GM19035 (cell line): ENCODE measurements around the gene FIZ1.

Experiments
- ATAC-seq: cut with Tn5 transposase; IDR thresholded peaks from one replicate; pipeline ENCODE4 v1.9.1; 2021; ENCODE audit not compliant: unreplicated experiment

The FIZ1 gene, protein sequence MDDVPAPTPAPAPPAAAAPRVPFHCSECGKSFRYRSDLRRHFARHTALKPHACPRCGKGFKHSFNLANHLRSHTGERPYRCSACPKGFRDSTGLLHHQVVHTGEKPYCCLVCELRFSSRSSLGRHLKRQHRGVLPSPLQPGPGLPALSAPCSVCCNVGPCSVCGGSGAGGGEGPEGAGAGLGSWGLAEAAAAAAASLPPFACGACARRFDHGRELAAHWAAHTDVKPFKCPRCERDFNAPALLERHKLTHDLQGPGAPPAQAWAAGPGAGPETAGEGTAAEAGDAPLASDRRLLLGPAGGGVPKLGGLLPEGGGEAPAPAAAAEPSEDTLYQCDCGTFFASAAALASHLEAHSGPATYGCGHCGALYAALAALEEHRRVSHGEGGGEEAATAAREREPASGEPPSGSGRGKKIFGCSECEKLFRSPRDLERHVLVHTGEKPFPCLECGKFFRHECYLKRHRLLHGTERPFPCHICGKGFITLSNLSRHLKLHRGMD

DNA sequence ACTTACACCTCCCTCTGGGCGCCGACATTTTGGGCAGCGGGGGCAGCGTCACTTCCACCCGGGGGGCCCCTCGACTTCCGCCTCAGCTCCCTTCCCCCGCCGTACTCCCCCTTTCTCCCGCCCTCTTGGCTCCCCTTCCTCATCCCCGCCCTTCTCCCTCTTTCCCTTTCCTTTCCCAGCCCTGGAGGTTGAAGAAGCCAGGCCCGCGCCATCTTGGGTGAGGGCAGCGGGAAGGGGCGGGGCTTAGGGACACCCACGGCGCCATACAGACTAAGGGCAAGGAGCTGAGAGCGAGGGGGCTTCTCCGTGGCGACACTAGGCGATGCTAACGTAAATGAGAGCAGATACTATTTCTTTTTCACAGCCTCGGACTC, at the start of gene FIZ1:
Gene FIZ1 (minus strand): TSS at position 50 of the 374 bp plus-strand sequence. CDS start 1,652 bp downstream, outside the sequence.
- ATAC-seq = peak; percentile 54

DNA sequence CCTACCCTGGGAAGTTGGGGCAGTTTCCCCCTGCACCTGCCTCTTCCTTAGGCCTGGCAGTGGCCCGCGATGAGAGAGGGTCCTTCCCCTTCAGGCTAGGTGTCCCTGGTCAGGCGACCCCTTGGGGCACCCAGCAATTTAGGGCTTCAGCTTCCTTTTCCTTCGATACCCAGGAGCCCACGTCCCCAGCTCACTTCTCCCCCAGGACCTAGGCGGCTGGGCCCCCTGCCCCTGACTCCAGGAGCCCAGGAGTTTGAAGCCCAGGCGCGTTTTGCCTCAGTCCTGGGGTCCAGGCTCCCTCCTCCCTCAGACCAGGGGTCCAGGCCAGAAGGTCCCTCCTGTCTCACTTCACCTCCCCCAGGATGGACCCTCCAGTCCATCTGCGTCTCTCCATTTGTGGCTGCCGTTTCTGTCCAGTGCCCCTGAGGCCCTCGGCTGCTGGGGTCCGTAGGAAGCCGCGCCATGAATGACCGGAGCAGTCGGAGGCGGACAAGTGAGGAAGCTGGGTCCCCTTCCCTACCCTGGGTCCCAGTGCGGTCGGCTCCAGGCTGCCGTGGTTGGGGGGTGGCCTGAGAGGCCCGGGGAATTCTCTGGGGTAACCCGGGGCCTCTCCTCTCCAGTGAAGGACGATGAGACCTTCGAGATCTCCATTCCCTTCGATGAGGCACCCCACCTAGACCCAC, 49.4 kb upstream of the FIZ1 start:
- ATAC-seq = no peak

DNA sequence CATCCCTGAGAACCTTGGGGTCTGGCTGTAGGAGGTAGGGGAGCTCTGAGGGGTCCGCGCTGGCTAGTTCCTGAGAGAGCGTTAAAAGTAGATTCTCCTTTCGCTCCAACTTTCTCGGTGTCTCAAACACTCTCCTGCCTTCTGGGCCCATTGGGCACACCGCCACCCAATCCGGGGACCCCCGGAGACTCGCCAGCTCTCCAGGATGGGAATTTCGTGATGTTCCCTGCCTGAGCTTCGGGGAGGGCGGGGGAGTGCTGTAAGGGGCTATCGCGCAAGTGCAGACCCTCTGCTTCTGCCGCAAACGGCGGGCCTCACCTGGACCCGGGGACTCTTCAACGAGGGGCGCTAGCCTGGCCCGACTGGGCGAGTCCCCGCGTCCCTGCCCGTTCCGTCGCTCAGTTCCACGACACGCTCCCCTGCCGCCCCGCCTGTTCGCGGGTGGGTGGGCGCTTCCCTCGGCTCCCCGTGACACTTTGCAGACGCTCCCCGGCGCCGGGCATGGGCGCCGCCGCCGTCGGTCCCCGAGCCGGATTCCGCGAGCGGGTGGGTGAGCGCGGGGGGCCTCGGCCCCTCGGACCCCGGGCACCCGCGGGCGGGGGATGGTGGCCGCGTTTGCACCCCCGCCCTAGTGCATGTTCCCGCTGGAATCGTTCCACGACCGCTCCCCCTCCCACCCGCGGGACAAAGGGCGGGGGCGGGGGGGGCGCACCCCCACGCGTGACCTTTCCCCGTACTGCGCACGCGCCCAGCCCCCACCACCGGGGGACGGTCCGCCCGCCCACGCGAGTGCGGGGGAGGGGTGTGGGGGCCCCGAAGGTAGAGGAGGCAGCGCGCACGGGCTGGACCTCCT, 48.6 kb upstream of the FIZ1 start, which contains the start of gene CCDC106:
Gene CCDC106 (plus strand): TSS at position 481 of the 853 bp plus-strand sequence. CDS start 835 bp downstream, outside the sequence.
- ATAC-seq = no peak

DNA sequence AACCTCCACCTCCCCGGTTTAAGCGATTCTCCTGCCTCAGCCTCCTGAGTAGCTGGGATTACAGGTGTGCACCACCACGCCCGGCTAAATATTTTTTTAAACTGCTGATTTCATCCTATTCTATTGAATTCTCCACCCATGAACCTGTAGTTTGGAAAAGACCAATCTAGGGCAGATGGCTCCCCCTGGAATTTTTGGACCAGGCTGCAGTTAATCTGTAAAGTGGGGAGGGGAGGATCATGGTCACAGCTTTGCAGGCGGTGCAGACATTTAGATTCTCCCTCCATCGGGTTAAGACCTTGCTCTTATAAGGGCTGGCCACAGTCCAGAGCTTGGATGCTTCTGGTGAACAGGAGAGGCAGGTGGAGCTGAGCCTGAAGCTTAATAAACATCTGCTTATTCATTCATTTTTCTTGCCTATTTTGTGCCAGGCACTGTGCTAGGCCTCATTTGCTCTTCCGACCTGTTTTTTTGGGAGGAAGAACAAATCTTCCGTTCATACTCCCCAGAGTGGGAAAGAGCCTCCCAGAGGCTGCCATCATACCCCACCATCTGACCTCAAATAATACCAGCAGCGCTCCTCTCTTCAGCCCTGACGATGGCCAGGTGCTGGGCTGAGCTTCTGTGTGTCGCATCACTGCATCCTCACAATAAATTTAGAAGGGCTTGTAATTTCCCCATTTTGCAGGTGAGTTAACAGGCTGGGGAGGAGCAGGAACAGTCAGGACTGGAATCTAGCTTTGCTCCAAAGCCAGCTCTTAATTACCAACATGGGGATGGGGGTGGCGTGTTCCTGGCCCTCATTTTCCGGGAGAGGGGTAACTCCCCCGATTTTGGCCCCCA, 47.8 kb upstream of the FIZ1 start:
- ATAC-seq = no peak

DNA sequence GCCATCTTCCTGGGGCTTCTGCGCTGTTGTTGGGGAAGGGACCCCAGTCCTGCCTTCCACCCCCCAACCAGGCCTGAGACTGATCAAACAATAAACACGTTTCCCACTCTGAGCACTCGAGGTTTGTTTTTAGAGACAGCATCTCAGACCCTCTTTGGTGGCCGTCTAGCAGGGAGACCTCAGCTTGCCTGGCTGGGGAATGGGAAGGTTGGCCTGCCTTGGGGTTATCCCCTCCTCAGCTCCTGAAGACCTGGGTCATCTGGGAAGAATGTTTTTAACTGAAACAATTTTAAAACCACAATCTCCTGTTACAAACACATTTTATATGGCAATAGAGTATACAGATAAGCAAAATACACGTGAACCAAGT, 46.2 kb upstream of the FIZ1 start:
- no peak for ATAC-seq

DNA sequence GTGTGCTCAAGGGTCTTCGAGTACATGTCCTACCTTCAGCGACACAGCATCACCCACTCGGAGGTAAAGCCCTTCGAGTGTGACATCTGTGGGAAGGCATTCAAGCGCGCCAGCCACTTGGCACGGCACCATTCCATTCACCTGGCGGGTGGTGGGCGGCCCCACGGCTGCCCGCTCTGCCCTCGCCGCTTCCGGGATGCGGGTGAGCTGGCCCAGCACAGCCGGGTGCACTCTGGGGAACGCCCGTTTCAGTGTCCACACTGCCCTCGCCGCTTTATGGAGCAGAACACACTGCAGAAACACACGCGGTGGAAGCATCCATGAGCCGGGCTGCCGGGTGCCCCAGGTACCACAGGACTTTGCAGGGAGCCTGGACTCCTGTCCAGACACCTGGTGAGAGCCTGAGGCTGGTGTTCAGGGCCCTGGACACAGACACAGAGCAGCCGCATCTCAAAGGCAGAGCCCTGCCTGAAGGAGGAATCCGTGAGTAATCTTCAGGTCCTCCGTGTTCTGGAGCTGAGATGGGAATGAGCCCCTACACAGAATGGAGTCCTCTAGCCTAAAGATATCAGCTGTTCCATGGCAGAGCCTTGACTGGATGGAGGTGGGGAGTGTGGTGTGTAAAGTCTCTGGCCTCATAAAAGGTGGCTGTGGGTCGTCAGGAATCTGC, 45.7 kb upstream of the FIZ1 start:
- no peak for ATAC-seq

DNA sequence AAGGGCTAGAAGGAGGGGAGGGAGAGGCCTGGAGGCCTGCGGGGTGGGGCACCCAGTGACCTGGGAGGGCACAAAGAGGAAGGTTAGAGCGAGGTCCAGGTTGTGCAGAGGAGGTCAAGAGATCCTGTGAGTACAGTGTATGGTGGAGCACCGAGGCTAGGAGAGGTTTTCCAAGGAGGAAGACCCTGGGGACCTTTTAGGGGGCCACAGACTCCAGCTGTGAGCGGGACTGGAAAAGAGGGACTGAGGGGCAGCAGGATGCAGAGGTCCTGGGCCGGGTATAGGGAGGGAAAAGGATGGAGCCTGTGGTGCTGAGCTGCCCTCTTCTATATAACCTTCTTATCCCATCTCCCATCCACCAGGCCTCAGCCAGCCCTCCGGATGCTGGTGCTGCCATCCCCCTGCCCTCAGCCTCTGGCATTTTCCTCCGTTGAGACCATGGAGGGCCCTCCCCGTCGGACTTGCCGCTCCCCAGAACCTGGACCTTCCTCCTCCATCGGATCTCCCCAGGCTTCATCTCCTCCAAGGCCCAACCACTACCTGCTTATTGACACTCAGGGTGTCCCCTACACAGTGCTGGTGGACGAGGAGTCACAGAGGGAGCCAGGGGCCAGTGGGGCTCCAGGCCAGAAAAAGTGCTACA, 45.0 kb upstream of the FIZ1 start:
- no peak for ATAC-seq

DNA sequence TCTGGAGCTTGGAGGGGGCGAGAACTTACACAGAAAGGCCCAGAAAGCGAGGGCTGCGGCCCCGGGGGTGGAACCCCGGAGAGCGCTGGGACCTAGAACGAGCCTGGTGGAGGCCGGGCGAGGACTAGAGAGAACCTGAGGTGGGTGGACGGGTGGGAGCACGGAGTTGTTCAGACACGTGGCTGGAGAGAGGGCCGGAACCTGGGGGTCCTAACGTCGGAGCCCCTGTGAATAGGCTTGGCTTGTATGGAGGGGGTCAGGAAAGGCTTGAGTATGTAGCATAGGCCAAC, 44.5 kb upstream of the FIZ1 start:
- no peak for ATAC-seq

DNA sequence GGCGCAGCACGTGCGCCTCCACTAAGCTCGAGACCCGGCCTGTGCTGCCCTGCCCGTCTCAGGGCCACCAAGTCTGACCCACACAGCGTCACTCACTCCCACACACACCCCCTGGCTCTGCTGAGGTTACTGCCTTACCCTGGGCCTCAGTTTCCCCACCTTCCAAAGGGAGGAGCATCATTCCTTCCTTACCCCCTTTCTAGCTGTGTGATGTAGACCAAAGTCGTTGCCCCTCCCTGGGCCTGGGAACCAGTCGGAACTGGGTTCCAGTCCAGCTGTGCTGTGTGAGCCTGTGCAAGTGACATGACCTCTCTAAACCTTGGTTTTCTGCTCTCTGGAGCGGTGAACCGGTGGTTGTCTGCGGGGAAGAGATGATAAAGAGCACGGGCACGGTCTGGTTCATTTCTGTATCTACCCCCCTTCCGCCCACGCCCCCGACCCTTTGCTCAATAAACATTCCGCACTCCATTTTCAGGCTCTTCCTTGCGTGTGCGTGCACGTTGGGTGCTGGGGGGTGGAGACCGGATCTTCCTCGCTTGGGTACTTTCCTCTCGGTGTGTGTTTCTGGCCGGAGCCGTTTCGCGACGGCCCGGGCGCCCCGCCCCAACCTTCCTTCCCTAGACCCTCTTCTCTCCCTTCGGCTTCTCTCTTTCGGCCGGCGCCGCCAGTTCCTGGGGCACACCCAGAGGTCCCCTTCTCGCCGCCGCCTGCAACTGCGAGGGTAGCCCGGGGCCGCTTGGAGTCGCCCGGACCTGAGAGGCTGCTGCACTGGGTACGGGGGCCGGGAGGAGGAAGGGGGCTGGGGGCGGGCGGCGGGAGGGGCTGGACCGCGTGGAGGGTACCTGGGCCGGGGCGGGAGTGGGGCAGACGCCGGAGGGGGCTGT, 43.9 kb upstream of the FIZ1 start, which contains the start of gene ZNF581:
Gene ZNF581 (plus strand): TSS at position 647 of the 884 bp plus-strand sequence. CDS start 923 bp downstream, outside the sequence.
- peak; percentile 33 for ATAC-seq

DNA sequence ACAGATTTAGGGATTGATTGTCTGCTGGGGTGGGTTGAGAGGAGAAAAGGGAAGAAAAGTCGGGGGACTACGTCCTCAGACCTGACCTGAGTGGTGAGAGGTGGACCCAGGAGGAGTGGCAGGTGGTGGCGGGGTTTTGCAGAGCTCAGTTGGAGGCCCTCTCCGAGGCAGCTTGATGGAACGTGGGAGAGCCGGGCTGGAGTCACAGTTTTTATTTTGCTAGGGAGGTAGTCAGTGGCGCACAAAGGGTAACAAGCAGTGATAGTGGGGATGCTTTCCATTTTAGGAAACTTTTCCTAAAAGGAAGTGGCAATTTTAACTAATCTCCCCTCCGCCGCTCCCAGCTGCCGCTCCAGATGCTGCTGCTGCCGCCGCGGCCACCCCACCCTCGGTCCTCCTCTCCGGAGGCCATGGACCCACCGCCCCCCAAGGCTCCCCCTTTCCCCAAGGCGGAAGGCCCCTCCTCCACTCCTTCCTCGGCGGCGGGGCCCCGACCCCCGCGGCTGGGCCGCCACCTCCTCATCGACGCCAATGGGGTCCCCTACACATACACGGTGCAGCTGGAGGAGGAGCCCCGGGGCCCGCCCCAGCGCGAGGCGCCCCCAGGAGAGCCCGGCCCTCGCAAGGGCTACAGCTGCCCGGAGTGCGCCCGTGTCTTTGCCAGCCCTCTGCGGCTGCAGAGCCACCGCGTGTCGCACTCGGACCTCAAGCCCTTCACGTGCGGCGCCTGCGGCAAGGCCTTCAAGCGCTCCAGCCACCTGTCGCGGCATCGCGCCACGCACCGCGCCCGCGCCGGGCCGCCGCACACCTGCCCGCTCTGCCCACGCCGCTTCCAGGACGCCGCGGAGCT, 43.1 kb upstream of the FIZ1 start:
- ATAC-seq = no peak

DNA sequence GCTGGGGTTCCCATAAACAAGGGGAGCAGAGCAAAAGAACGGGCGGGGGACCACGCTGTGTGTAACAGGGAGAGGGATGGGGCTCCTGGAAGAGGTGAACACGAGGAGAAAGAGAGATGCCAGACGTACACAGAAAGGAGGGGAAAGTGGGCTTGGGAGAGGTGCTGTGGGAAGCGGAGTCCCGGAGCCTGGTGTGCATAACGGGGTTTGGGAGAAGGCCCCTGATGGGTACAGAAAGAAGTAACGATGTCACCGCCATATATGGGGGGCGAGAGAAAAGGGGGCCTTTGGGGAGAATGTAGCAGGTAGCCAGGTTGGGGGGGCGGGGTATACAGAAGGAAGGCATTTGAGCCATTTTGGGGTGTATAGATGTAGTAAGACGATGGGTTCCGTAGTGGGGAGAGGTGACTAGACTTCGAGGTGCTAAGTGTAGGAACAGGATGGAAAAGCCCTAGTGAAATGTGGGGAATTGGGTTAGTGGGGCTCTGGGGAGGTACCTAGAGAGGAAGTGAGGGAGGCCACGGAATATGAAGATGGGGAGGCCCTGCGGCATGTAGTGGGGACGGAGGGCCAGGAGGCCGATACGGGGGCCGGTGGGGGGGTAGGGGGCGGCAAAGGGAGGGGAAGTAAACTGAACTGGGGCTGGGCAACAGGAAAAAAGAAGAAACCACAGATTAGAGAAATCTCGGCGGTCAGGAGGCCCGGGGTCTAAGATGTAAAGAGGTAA, 42.3 kb upstream of the FIZ1 start:
- no peak for ATAC-seq

DNA sequence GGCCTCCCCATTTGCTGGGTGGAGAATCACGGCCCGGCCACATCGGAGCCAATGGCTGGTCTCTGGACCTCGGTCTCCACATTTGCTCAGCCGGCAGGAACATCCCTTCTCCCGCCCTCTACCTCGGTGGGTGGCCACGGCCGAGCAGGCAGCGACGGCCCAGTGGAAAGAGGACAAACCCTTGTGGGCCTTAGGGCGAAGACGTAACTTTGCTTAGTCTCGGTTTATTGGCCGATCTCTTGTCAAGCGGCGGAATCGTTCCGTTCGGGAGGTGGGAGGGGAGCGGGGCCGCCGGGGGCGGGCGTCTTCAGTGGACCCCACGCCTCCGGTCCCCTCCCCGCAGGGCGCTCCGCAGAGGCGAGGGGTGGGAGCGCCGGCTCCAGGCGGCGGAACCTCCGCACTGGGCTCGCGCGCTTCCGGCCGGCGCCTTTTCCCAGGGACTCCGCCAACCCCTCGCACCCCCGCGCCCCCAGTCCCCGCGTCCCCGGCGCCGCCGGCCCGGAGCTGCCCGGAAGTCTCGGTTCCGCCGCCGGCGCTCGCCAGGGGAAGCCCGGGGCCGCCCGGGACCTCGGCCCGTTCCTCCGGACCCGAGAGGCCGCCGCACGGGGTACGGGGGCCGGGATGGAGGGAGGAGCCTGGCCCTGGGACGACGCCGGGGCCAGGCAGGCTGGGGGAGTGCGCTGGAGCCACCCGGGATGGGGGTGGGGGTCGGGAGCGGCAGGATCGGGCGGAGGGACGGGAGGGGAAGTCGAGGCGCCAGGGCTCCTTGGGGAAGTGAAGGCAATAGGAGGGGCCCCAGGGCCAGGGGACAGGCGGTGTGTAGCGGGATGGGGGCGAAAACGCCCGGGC, 41.5 kb upstream of the FIZ1 start, which contains the start of gene ZNF580:
Gene ZNF580 (plus strand): TSS at position 426 of the 849 bp plus-strand sequence. CDS start 1,507 bp downstream, outside the sequence.
- peak; percentile 38 for ATAC-seq

DNA sequence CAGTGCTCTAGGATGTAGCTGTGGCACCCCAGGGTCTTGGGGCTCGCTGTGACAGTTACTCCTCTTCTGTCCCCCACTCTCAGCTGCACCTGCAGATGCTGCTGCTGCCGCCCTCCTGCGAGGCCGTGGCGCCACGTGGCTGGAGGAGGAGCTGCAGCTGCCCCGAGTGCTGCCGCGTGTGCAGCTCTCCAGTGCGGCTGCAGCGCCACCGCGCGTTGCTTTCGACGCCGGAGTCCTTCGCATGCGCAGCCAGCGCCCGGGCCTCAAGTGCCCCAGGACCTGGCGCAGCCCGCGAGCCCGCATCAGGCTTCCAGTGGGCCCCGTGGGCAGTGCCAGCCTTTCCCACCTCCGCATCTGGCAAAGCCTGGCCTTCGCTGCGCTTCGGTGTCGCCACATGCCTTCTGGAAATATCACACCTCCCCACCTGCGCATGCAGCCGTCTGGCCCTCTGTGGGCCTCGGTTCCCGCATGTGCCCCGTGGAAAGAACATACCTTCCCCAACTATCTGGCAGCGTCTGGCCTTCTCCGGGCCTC, 40.8 kb upstream of the FIZ1 start:
- ATAC-seq = peak; percentile 12

DNA sequence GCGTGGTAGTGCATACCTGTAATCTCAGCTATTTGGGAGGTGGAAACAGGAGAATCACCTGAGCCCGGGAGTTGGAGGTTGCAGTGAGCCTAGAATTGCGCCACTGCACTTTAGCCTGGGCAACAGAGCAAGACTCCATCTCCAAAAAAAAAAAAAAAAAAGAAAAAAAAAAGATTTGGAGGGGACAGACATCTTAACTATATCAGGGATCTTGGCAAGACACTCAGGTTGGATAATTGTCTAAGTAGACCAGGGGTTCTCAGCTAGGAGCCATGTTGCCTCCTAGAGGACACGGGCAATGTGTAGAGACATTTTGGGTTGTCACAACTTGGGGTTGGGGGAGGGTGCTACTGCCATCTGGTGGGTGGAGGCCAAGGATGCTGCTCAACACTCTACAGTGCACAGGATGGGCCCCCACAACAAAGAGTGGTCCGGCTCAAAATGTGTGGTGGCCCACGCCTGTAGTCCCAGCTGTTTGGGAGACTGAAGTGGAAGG, 39.6 kb upstream of the FIZ1 start:
- ATAC-seq = no peak

DNA sequence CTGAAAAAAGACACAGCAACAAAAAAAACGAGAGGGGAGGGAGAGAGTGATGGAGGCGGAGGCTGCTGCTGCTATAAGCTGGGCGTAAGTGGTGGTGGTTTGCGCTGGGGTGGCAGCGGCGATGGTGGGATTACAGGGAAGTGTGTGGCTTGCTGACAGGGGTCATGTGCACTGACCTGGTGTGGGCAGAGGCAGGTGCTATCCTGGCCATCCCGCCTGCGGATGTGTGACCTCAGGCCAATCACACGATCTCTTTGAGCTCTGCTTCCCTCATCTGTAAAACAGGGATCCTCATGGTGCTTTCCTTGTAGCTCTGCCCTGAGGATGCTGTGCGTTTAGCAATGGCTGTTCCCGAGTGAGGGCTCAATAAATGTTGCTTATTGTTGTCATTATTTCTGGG, 38.2 kb upstream of the FIZ1 start:
- ATAC-seq = no peak
